Measurements from ENCODE around the gene PTPN23. TPM values are rescaled to one million over a fixed set of nuclear protein-coding genes. Genes with fewer than 3 reads are reported as not detected.

The PTPN23 gene, protein sequence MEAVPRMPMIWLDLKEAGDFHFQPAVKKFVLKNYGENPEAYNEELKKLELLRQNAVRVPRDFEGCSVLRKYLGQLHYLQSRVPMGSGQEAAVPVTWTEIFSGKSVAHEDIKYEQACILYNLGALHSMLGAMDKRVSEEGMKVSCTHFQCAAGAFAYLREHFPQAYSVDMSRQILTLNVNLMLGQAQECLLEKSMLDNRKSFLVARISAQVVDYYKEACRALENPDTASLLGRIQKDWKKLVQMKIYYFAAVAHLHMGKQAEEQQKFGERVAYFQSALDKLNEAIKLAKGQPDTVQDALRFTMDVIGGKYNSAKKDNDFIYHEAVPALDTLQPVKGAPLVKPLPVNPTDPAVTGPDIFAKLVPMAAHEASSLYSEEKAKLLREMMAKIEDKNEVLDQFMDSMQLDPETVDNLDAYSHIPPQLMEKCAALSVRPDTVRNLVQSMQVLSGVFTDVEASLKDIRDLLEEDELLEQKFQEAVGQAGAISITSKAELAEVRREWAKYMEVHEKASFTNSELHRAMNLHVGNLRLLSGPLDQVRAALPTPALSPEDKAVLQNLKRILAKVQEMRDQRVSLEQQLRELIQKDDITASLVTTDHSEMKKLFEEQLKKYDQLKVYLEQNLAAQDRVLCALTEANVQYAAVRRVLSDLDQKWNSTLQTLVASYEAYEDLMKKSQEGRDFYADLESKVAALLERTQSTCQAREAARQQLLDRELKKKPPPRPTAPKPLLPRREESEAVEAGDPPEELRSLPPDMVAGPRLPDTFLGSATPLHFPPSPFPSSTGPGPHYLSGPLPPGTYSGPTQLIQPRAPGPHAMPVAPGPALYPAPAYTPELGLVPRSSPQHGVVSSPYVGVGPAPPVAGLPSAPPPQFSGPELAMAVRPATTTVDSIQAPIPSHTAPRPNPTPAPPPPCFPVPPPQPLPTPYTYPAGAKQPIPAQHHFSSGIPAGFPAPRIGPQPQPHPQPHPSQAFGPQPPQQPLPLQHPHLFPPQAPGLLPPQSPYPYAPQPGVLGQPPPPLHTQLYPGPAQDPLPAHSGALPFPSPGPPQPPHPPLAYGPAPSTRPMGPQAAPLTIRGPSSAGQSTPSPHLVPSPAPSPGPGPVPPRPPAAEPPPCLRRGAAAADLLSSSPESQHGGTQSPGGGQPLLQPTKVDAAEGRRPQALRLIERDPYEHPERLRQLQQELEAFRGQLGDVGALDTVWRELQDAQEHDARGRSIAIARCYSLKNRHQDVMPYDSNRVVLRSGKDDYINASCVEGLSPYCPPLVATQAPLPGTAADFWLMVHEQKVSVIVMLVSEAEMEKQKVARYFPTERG (N-terminal part only)
- total RNA-seq = 10 to 100 TPM; 14.0 to 61.0 (median 30.2) TPM

- DNase-seq (ENCODE audit: low spot score) (peak; percentile 91), ATAC-seq (ENCODE audit: low FRiP score) (peak; percentile 90)
- no peak for TF ChIP-seq CTCF (IDR thresholded peaks at IDR 0.05)
These were observed at the start of gene PTPN23 for GRCh38 chr3:47380601-47381316. Gene PTPN23, plus strand, starts transcription at chr3:47381021. Its CDS starts 76 bp downstream, at chr3:47381097.

GRCh38 chr3:47333907-47334306 lies 46.9 kb upstream of the PTPN23 start:
- ATAC-seq (ENCODE audit: low FRiP score) (no peak), DNase-seq (ENCODE audit: low spot score) (no peak)
- no peak for TF ChIP-seq CTCF (IDR thresholded peaks at IDR 0.05)

- DNase-seq (ENCODE audit: low spot score) (no peak), ATAC-seq (ENCODE audit: low FRiP score) (no peak)
- no peak for TF ChIP-seq CTCF (IDR thresholded peaks at IDR 0.05)
These were observed 43.2 kb upstream of the PTPN23 start for GRCh38 chr3:47337656-47338055.

DNA sequence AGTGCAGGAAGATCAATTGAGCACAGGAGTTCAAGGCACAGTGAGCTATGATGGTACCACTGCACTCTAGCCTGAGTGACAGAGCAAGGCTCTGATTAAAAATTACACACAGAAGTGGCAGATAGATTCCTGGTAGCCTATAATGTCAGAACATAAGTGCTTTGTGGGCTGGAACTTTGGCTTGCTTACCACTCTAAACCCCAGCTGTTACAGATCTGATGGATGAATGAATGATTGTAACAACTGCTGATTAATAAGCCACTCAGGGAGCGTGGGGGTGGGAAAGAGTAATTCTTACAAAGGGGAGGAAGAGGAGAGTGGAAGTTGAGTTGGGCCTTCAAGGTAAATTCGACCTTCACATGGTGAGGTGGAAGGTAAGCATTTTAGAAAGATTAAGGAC lies 40.9 kb upstream of the PTPN23 start:
- TF ChIP-seq CTCF (IDR thresholded peaks at IDR 0.05) = no peak
- no peak for DNase-seq (ENCODE audit: low spot score)
- no peak for ATAC-seq (ENCODE audit: low FRiP score)

DNA sequence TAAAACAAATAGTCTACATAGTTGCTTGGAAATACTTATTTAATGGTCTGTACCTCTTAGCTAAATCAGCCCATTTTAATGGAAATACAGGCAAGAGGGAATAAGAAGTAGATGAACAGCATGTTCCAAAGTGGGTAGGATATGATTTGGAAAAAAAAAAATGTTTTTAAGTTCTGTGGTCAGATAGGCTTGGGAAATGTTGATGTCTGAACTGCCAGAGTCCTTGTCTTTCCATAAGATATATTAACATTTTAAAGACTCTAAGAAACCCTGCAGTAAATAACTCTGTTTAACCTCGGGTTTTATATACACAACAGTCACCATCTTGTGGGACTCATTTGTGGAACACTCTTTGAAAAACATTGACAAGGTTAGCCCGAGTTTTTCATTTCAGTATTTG lies 40.0 kb upstream of the PTPN23 start:
- DNase-seq (ENCODE audit: low spot score) (no peak), ATAC-seq (ENCODE audit: low FRiP score) (no peak)
- TF ChIP-seq CTCF (IDR thresholded peaks at IDR 0.05) = no peak

GRCh38 chr3:47342151-47342550 lies 38.7 kb upstream of the PTPN23 start:
- ATAC-seq (ENCODE audit: low FRiP score) (no peak), DNase-seq (ENCODE audit: low spot score) (no peak)
- TF ChIP-seq CTCF (IDR thresholded peaks at IDR 0.05) = no peak

All from omental fat pad (tissue), 4 donors.